ENCODE results near the gene APOA5. TPM values are rescaled to one million over a fixed set of nuclear protein-coding genes. Genes with fewer than 3 reads are reported as not detected.
"Not testable (repeated sequence)": the region's sequence is repeated elsewhere in the genome, so short reads cannot be mapped to it uniquely, and the experiment has no call there.

The APOA5 gene
- not detected for polyA plus RNA-seq (ENCODE audit: insufficient read length in 4 of 4)

- no peak for DNase-seq (ENCODE audit: low read depth in 4 of 4, low spot score in 3 of 4)
These were observed at the start of gene APOA5 for GRCh38 chr11:116791813-116792143. APOA5 (minus strand) TSS chr11:116791879; CDS start chr11:116791860, 19 bp downstream.

- no peak for DNase-seq (ENCODE audit: low read depth in 4 of 4, low spot score in 3 of 4)
These were observed 49.1 kb upstream of the APOA5 start for GRCh38 chr11:116840746-116841296.

GRCh38 chr11:116840224-116840745 lies 48.6 kb upstream of the APOA5 start:
- DNase-seq (ENCODE audit: low read depth in 4 of 4, low spot score in 3 of 4), result no peak

GRCh38 chr11:116838321-116839084 lies 46.8 kb upstream of the APOA5 start:
- DNase-seq (ENCODE audit: low read depth in 4 of 4, low spot score in 3 of 4), result no peak

GRCh38 chr11:116837231-116838091 lies 45.8 kb upstream of the APOA5 start, which contains the start of gene APOA1:
APOA1 (minus strand) TSS chr11:116837622; CDS start chr11:116837387, 235 bp downstream.
- DNase-seq (ENCODE audit: low read depth in 4 of 4, low spot score in 3 of 4), result no peak

- DNase-seq (ENCODE audit: low read depth in 4 of 4, low spot score in 3 of 4), result no peak
These were observed 44.9 kb upstream of the APOA5 start for GRCh38 chr11:116836632-116836991.

- DNase-seq (ENCODE audit: low read depth in 4 of 4, low spot score in 3 of 4), result peak; percentile 84 to 90 (median 86)
These were observed 44.3 kb upstream of the APOA5 start for GRCh38 chr11:116835791-116836631.

- DNase-seq (ENCODE audit: low read depth in 4 of 4, low spot score in 3 of 4), result peak in 2 of 4 donors; percentile 23
These were observed 43.5 kb upstream of the APOA5 start for GRCh38 chr11:116835042-116835772.

GRCh38 chr11:116834535-116835041 lies 42.9 kb upstream of the APOA5 start:
- DNase-seq (ENCODE audit: low read depth in 4 of 4, low spot score in 3 of 4), result not testable (repeated sequence)

- DNase-seq (ENCODE audit: low read depth in 4 of 4, low spot score in 3 of 4), result no peak
These were observed 42.3 kb upstream of the APOA5 start for GRCh38 chr11:116833816-116834534.

GRCh38 chr11:116833491-116833815 lies 41.8 kb upstream of the APOA5 start:
- DNase-seq (ENCODE audit: low read depth in 4 of 4, low spot score in 3 of 4), result no peak

GRCh38 chr11:116832350-116833290 lies 40.9 kb upstream of the APOA5 start:
- DNase-seq (ENCODE audit: low read depth in 4 of 4, low spot score in 3 of 4), result no peak

GRCh38 chr11:116831790-116832349 lies 40.2 kb upstream of the APOA5 start:
- DNase-seq (ENCODE audit: low read depth in 4 of 4, low spot score in 3 of 4), result no peak

- no peak for DNase-seq (ENCODE audit: low read depth in 4 of 4, low spot score in 3 of 4)
These were observed 38.7 kb upstream of the APOA5 start for GRCh38 chr11:116830184-116830912.

- DNase-seq (ENCODE audit: low read depth in 4 of 4, low spot score in 3 of 4), result no peak
These were observed 38.0 kb upstream of the APOA5 start, which contains the start of gene APOC3 for GRCh38 chr11:116829525-116830183. APOC3 (plus strand) TSS chr11:116829907; CDS start chr11:116830583, 676 bp downstream.

Data from right renal pelvis (tissue), 4 donors.